Measurements from ENCODE around the gene RBM39. TPM values are rescaled to one million over a fixed set of nuclear protein-coding genes. Genes with fewer than 3 reads are reported as not detected.

The RBM39 gene
- total and polyA plus RNA-seq, 7 donors, result 93.0 to 171 (median 136) TPM

DNA sequence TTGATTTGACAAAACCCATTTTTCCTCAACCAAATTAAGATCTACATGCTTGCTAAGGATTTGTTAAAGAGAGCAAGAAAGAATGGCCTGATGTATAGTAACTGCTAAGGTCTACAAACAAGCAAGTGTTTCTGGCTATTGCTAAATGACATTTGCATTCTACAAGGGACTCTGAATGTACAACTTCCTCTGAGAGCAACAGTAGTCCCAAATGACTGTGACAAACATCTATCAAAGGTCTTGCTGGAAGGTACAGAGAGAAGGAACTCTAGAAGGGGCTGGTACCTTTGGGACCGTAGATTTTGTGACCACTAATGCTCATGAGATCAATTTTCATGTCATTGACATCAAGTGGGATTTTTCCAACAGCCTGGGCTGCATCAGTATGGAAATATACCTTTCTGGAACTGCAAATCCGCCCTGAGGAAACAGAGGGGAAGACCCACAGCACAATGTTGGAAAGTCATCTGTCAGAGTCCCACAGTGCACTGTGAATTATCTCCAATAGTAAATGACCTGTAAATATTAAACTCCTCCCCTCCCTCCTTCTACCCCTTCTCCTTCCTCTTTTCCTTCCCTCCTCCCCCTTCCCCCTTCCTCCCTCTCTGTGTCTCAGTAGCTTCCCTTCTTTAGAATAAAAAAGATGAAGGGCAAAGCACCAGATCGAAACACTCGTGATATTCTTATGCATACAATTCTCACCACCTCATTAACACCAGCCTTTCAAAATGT is 61.4 kb downstream of the RBM39 start:
- 71 to 85% (median 80%) methylated on average over 4 of the region's 4 CpGs for WGBS, 3 donors
- DNase-seq, result no peak
- Histone ChIP-seq H3K27ac (no peak overlapping the region), H3K36me3 (ENCODE audit: insufficient read depth in 1 of 2, low read depth in 1 of 2) (peaks cover 0 to 69% of the 10 kb centered on the region in 2 donors), H3K9me3 (no peaks in the 10 kb centered on the region), H3K4me3 (no peak overlapping the region), H3K27me3 (ENCODE audit: insufficient read depth in 3 of 3, low read length in 2 of 3) (no peaks in the 10 kb centered on the region), H3K4me1 (no peaks in the 10 kb centered on the region)
- ATAC-seq, result no peak
- TF ChIP-seq, protein P1, sequence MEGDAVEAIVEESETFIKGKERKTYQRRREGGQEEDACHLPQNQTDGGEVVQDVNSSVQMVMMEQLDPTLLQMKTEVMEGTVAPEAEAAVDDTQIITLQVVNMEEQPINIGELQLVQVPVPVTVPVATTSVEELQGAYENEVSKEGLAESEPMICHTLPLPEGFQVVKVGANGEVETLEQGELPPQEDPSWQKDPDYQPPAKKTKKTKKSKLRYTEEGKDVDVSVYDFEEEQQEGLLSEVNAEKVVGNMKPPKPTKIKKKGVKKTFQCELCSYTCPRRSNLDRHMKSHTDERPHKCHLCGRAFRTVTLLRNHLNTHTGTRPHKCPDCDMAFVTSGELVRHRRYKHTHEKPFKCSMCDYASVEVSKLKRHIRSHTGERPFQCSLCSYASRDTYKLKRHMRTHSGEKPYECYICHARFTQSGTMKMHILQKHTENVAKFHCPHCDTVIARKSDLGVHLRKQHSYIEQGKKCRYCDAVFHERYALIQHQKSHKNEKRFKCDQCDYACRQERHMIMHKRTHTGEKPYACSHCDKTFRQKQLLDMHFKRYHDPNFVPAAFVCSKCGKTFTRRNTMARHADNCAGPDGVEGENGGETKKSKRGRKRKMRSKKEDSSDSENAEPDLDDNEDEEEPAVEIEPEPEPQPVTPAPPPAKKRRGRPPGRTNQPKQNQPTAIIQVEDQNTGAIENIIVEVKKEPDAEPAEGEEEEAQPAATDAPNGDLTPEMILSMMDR (IDR thresholded peaks at IDR 0.05), result no peak
- intact Hi-C loops (cut with DNase I), result no loop called here

DNA sequence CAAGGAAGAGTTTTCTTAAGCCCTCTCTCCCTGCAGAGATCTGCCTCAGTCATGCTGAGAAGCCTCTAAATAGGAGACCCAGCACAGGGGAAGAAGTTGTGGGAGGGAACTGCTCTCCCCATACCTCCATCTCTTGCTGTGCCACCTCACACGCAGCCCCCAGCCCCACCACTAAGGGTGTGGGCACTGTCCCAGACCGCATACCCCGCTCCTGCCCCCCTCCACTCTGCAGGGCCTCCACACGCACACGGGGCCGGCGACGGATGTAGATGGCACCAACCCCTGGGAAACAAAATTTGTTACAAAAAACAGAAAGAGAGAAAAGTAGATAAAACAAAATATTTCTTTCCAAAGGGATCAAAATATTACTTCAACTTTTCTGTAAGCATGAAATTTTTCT is 67.1 kb downstream of the RBM39 start:
- H3K4me3 ChIP-seq, result no peak overlapping the region
- no peaks in the 10 kb centered on the region for H3K9me3 ChIP-seq
- H3K36me3 ChIP-seq (ENCODE audit: insufficient read depth in 1 of 2, low read depth in 1 of 2), result peaks cover 6 to 94% of the 10 kb centered on the region in 2 donors
- no peaks in the 10 kb centered on the region for H3K4me1 ChIP-seq
- no peak overlapping the region for H3K27ac ChIP-seq
- no peaks in the 10 kb centered on the region for H3K27me3 ChIP-seq (ENCODE audit: insufficient read depth in 3 of 3, low read length in 2 of 3)
- intact Hi-C loops (cut with DNase I), result no loop called here
- no peak for ATAC-seq
- 92 to 96% (median 94%) methylated on average over 8 of the region's 8 CpGs for WGBS, 3 donors
- no peak for DNase-seq
- TF ChIP-seq, protein P1 (IDR thresholded peaks at IDR 0.05), result no peak

DNA sequence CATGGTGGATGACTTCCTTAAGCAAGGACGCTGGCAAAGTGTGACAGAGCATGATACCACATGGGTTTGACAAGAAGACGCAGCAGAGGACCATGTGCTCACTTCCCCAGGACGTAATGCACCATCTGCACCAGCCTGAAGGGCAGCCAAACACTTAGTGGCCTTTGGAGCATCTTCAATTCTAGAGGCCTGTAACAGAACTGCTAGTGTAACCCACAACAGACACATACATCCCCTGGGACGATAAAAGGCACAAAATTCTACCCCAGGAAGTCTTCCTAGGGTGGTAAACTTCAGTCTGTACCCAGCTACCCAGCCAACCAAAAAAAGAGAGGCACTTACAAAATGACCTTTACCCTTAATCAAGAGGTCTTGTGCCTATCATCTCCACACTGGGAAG is 68.2 kb downstream of the RBM39 start:
- DNase-seq (no peak), ATAC-seq (no peak)
- Histone ChIP-seq H3K4me3 (no peak overlapping the region), H3K9me3 (no peaks in the 10 kb centered on the region), H3K4me1 (no peaks in the 10 kb centered on the region), H3K27me3 (ENCODE audit: insufficient read depth in 3 of 3, low read length in 2 of 3) (no peaks in the 10 kb centered on the region), H3K36me3 (ENCODE audit: insufficient read depth in 1 of 2, low read depth in 1 of 2) (peaks cover 6 to 94% of the 10 kb centered on the region in 2 donors), H3K27ac (no peak overlapping the region)
- 83 to 88% (median 83%) methylated on average over 4 of the region's 4 CpGs for WGBS, 3 donors
- TF ChIP-seq, protein P1 (IDR thresholded peaks at IDR 0.05), result no peak
- intact Hi-C loops (cut with DNase I), result no loop called here

DNA sequence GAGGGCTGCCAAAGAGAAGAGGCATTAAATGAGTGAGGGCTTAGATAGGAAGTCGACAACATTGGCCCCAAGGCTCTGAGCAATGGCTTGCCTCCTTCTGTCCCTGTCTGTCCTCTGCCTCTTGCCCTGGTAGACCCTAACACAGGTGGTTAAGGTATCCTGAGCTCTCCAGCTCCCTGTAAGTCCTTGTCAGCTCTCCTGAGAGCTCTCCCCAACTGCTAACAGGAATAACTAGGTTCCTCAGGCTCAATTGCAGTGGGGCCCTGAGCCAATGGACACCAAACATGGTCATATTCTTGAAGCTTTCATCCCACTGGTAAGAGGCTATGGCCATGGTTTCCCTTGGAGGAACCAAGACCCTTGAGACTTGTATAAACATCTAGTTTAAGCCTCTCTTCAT is 72.4 kb downstream of the RBM39 start:
- ATAC-seq (no peak), DNase-seq (no peak)
- H3K27ac ChIP-seq, result no peak overlapping the region
- H3K4me1 ChIP-seq, result no peaks in the 10 kb centered on the region
- TF ChIP-seq, protein P1 (IDR thresholded peaks at IDR 0.05), result no peak
- H3K36me3 ChIP-seq (ENCODE audit: insufficient read depth in 1 of 2, low read depth in 1 of 2), result peaks cover 6 to 71% of the 10 kb centered on the region in 2 donors
- no peaks in the 10 kb centered on the region for H3K27me3 ChIP-seq (ENCODE audit: insufficient read depth in 3 of 3, low read length in 2 of 3)
- WGBS, 3 donors, result 78 to 94% (median 90%) methylated on average over 1 of the region's 1 CpG
- no peak overlapping the region for H3K4me3 ChIP-seq
- no peaks in the 10 kb centered on the region for H3K9me3 ChIP-seq
- intact Hi-C loops (cut with DNase I), result no loop called here

DNA sequence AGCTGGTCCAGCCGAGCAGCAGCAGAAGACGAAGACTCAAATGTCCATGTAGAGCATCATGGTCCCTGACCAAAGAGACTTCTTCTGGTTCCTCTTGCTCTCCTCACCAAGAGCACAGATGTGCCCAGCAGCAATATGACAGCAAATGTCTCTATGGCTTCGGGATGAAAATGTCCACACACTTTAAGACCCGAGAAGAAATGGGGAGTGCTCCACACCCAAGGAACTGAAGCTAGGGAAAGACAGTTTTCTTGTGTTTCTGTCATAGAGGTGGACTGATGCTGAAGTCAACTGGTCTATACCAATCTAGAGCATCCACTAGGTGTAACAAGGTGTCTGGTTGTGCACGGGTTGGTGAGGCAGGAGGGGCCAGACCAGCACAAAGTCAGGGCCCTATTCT is 72.8 kb downstream of the RBM39 start:
- intact Hi-C loops (cut with DNase I), result no loop called here

More for the DNA sequence above, 72.8 kb downstream of the RBM39 start:
- Histone ChIP-seq H3K27me3 (ENCODE audit: insufficient read depth in 3 of 3, low read length in 2 of 3) (no peaks in the 10 kb centered on the region), H3K9me3 (no peaks in the 10 kb centered on the region), H3K4me1 (no peaks in the 10 kb centered on the region), H3K27ac (no peak overlapping the region), H3K36me3 (ENCODE audit: insufficient read depth in 1 of 2, low read depth in 1 of 2) (peaks cover 5 to 66% of the 10 kb centered on the region in 2 donors), H3K4me3 (no peak overlapping the region)
- TF ChIP-seq, protein P1 (IDR thresholded peaks at IDR 0.05), result no peak
- WGBS, 3 donors, result 94 to 95% (median 95%) methylated on average over 5 of the region's 5 CpGs
- DNase-seq (no peak), ATAC-seq (no peak)
